ENCODE measurements around the gene DEPDC5.

GRCh38 chr22:31891366-31892079 lies 137.7 kb downstream of the DEPDC5 start:
- TF ChIP-seq CTCF (IDR thresholded peaks at IDR 0.05; ENCODE audit: low read depth, low read length, poor library complexity, severe bottlenecking) (no peak), EZH2phosphoT487 (IDR thresholded peaks at IDR 0.05; ENCODE audit: borderline replicate concordance, low read length) (no peak)
